Measurements from ENCODE around the gene TMEFF2. TPM values are rescaled to one million over a fixed set of nuclear protein-coding genes. Genes with fewer than 3 reads are reported as not detected.

TMEFF2 gene
- total RNA-seq, 1 donor from 2014 or later, result 0.41 TPM

DNA sequence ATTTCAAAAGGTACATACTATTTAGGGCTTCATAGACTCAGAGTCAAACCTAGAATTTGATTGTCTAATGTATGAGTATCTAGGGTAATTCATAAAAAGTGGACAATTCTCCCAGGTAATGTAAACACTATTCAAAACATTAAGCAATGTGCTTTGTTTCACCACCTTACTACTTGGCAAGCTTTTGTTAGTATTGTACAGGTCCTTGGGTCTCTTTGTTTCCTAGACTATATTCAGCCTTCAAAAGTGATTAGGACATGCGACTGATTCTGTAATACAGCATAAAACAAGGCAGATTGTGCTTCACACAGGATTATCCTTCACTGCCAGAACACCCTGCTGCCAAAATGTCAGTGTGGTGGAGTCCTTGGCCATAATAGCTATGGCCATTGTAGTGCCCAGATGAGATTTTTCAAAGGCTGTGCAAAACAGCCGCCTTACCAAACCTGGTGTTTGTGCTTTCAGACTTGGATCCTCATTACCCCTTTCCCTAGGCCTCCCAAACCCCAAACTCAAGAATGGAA lies 257.8 kb downstream of the TMEFF2 start:
- H3K9me3 Mint-ChIP-seq (ENCODE audit: unreplicated experiment), result no peaks in the 10 kb centered on the region
- H3K4me2 ChIP-seq (ENCODE audit: low read length), result no peak overlapping the region

GRCh38 chr2:191935247-191935646 lies 259.5 kb downstream of the TMEFF2 start:
- Histone ChIP-seq H3K79me2 (ENCODE audit: insufficient read depth, low read length) (no peaks in the 10 kb centered on the region), H3K36me3 (ENCODE audit: insufficient read depth, low read length) (no peaks in the 10 kb centered on the region), H4K20me1 (ENCODE audit: insufficient read depth, low read length) (no peaks in the 10 kb centered on the region), H3K9ac (ENCODE audit: low read length) (no peak overlapping the region), H3K4me1 (ENCODE audit: insufficient read depth, low read length) (no peaks in the 10 kb centered on the region), H3K4me2 (ENCODE audit: low read length) (no peak overlapping the region), H3K27ac (ENCODE audit: low read depth, low read length) (no peak overlapping the region), H2AFZ (ENCODE audit: low read depth, low read length) (no peak overlapping the region), H3K9me3 (ENCODE audit: insufficient read depth, low read depth, low read length) (no peaks in the 10 kb centered on the region), H3K27me3 (ENCODE audit: insufficient read depth, low read length) (no peaks in the 10 kb centered on the region), H3K4me3 (ENCODE audit: insufficient read depth, low read depth, low read length) (no peak overlapping the region)
- H3K9me3 Mint-ChIP-seq (ENCODE audit: unreplicated experiment), result no peaks in the 10 kb centered on the region
- no peak overlapping the region for H3K4me3 Mint-ChIP-seq (ENCODE audit: unreplicated experiment)
- H3K27me3 Mint-ChIP-seq (ENCODE audit: low read depth, unreplicated experiment), result no peaks in the 10 kb centered on the region
- DNase-seq (ENCODE audit: low read depth) (no peak), FAIRE-seq (no peak)
- no peak for TF ChIP-seq EZH2 (IDR thresholded peaks at IDR 0.05; ENCODE audit: insufficient read depth, low read length)
- TF ChIP-seq, protein P1, sequence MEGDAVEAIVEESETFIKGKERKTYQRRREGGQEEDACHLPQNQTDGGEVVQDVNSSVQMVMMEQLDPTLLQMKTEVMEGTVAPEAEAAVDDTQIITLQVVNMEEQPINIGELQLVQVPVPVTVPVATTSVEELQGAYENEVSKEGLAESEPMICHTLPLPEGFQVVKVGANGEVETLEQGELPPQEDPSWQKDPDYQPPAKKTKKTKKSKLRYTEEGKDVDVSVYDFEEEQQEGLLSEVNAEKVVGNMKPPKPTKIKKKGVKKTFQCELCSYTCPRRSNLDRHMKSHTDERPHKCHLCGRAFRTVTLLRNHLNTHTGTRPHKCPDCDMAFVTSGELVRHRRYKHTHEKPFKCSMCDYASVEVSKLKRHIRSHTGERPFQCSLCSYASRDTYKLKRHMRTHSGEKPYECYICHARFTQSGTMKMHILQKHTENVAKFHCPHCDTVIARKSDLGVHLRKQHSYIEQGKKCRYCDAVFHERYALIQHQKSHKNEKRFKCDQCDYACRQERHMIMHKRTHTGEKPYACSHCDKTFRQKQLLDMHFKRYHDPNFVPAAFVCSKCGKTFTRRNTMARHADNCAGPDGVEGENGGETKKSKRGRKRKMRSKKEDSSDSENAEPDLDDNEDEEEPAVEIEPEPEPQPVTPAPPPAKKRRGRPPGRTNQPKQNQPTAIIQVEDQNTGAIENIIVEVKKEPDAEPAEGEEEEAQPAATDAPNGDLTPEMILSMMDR (IDR thresholded peaks at IDR 0.05; ENCODE audit: insufficient read depth, low read depth, low read length), result no peak
- no peaks in the 10 kb centered on the region for H3K36me3 Mint-ChIP-seq (ENCODE audit: low read depth, unreplicated experiment)
- H3K27ac Mint-ChIP-seq (ENCODE audit: unreplicated experiment), result no peak overlapping the region
- no peaks in the 10 kb centered on the region for H3K4me1 Mint-ChIP-seq (ENCODE audit: low read depth, unreplicated experiment)

More for the DNA sequence above, 257.8 kb downstream of the TMEFF2 start:
- DNase-seq (ENCODE audit: low read depth), result no peak
- Histone ChIP-seq H3K27ac (ENCODE audit: low read depth, low read length) (no peak overlapping the region), H3K27me3 (ENCODE audit: insufficient read depth, low read length) (no peaks in the 10 kb centered on the region), H4K20me1 (ENCODE audit: insufficient read depth, low read length) (no peaks in the 10 kb centered on the region), H3K4me1 (ENCODE audit: insufficient read depth, low read length) (no peaks in the 10 kb centered on the region), H3K4me3 (ENCODE audit: insufficient read depth, low read depth, low read length) (no peak overlapping the region), H3K9ac (ENCODE audit: low read length) (no peak overlapping the region), H3K9me3 (ENCODE audit: insufficient read depth, low read depth, low read length) (no peaks in the 10 kb centered on the region), H2AFZ (ENCODE audit: low read depth, low read length) (no peak overlapping the region), H3K79me2 (ENCODE audit: insufficient read depth, low read length) (no peaks in the 10 kb centered on the region), H3K36me3 (ENCODE audit: insufficient read depth, low read length) (no peaks in the 10 kb centered on the region)
- Mint-ChIP-seq H3K4me1 (ENCODE audit: low read depth, unreplicated experiment) (peaks cover 11% of the 10 kb centered on the region), H3K27ac (ENCODE audit: unreplicated experiment) (no peak overlapping the region), H3K36me3 (ENCODE audit: low read depth, unreplicated experiment) (no peaks in the 10 kb centered on the region), H3K4me3 (ENCODE audit: unreplicated experiment) (no peak overlapping the region), H3K27me3 (ENCODE audit: low read depth, unreplicated experiment) (no peaks in the 10 kb centered on the region)
- TF ChIP-seq, protein P1 (IDR thresholded peaks at IDR 0.05; ENCODE audit: insufficient read depth, low read depth, low read length), result no peak
- no peak for TF ChIP-seq EZH2 (IDR thresholded peaks at IDR 0.05; ENCODE audit: insufficient read depth, low read length)
- no peak for FAIRE-seq

- peaks cover 5% of the 10 kb centered on the region for H3K4me1 Mint-ChIP-seq (ENCODE audit: low read depth, unreplicated experiment)
- TF ChIP-seq, protein P1 (IDR thresholded peaks at IDR 0.05; ENCODE audit: insufficient read depth, low read depth, low read length), result no peak
- TF ChIP-seq EZH2 (IDR thresholded peaks at IDR 0.05; ENCODE audit: insufficient read depth, low read length), result no peak
- H3K27me3 ChIP-seq (ENCODE audit: insufficient read depth, low read length), result no peaks in the 10 kb centered on the region
- H3K27me3 Mint-ChIP-seq (ENCODE audit: low read depth, unreplicated experiment), result no peaks in the 10 kb centered on the region
- H3K9ac ChIP-seq (ENCODE audit: low read length), result no peak overlapping the region
- DNase-seq (ENCODE audit: low read depth), result peak; percentile 15
- no peak overlapping the region for H3K4me2 ChIP-seq (ENCODE audit: low read length)
- no peaks in the 10 kb centered on the region for H3K9me3 Mint-ChIP-seq (ENCODE audit: unreplicated experiment)
- no peaks in the 10 kb centered on the region for H4K20me1 ChIP-seq (ENCODE audit: insufficient read depth, low read length)
- H3K9me3 ChIP-seq (ENCODE audit: insufficient read depth, low read depth, low read length), result no peaks in the 10 kb centered on the region
- H3K36me3 ChIP-seq (ENCODE audit: insufficient read depth, low read length), result no peaks in the 10 kb centered on the region
- no peaks in the 10 kb centered on the region for H3K36me3 Mint-ChIP-seq (ENCODE audit: low read depth, unreplicated experiment)
- no peak overlapping the region for H3K4me3 Mint-ChIP-seq (ENCODE audit: unreplicated experiment)
- no peaks in the 10 kb centered on the region for H3K4me1 ChIP-seq (ENCODE audit: insufficient read depth, low read length)
- no peak overlapping the region for H3K27ac Mint-ChIP-seq (ENCODE audit: unreplicated experiment)
- H3K27ac ChIP-seq (ENCODE audit: low read depth, low read length), result no peak overlapping the region
- H3K79me2 ChIP-seq (ENCODE audit: insufficient read depth, low read length), result no peaks in the 10 kb centered on the region
- no peak overlapping the region for H2AFZ ChIP-seq (ENCODE audit: low read depth, low read length)
- no peak overlapping the region for H3K4me3 ChIP-seq (ENCODE audit: insufficient read depth, low read depth, low read length)
- no peak for FAIRE-seq
Measured at GRCh38 chr2:191933307-191934105, 261.2 kb downstream of the TMEFF2 start.
